Heart right ventricle (tissue), 16 donors: ENCODE results near the gene STK36. TPM values are rescaled to one million over a fixed set of nuclear protein-coding genes. Genes with fewer than 3 reads are reported as not detected.
A peak's percentile ranks its signal among the peaks of the same experiment; 100 is the strongest.

ENCODE experiments used
- ATAC-seq, 8 donors: fragments of 200-7000 bp; cut with Tn5 transposase; one replicate each; pipeline ENCODE4 v1.9.1; 2020; ENCODE audit warnings: mild to moderate bottlenecking in 8 of 8, moderate library complexity in 8 of 8, moderate number of reproducible peaks in 1 of 8
- DNase-seq, 2 donors: peaks; one replicate each; pipeline ENCODE4 v3.0.0-alpha.2; 2020
- H3K27ac ChIP-seq, 10 donors: fragments of 200-600 bp; sonication (generic) in 2 of 10; one replicate each; pipeline versions ENCODE4 v1.5.0 to v1.8.0; 2020 to 2022; ENCODE audit warnings: mild to moderate bottlenecking in 3 of 10
- H3K27me3 ChIP-seq, 7 donors: fragments of 200-600 bp; one replicate each; pipeline ENCODE4 v1.8.0; 2021 to 2022; ENCODE audit warnings: mild to moderate bottlenecking in 2 of 7
- H3K36me3 ChIP-seq, 9 donors: fragments of 200-600 bp; sonication (generic) in 1 of 9; one replicate each; pipeline versions ENCODE4 v1.5.0 to v1.8.0; 2020 to 2022; ENCODE audit warnings: mild to moderate bottlenecking in 2 of 9
- H3K4me1 ChIP-seq, 9 donors: fragments of 200-600 bp; sonication (generic) in 1 of 9; one replicate each; pipeline versions ENCODE4 v1.5.0 to v1.8.0; 2020 to 2022; ENCODE audit warnings: mild to moderate bottlenecking in 4 of 9
- H3K4me3 ChIP-seq, 10 donors: fragments of 200-600 bp; sonication (generic) in 2 of 10; one replicate each; pipeline versions ENCODE4 v1.5.0 to v1.8.0; 2020 to 2022; ENCODE audit warnings: mild to moderate bottlenecking in 7 of 10, moderate library complexity in 2 of 10
- H3K9me3 ChIP-seq, 11 donors: fragments of 200-600 bp in 10 of 11; sonication (generic) in 2 of 11; one replicate each; pipeline versions ENCODE4 v1.5.0 to v1.8.0; 2013 to 2022; ENCODE audit warnings: mild to moderate bottlenecking in 2 of 11, control low read depth in 1 of 11, moderate library complexity in 1 of 11
- CTCF ChIP-seq, 9 donors: fragments of 200-600 bp; sonication (generic) in 2 of 9; IDR thresholded peaks; one replicate each; pipeline versions ENCODE4 v1.5.0 to v1.8.0; 2021 to 2022; ENCODE audit warnings: antibody characterized with exemption in 9 of 9, mild to moderate bottlenecking in 5 of 9, moderate library complexity in 1 of 9
- WGBS, 2 donors: extraction: QIAGEN DNeasy Blood & Tissue Kit; methylation state at CpG; one replicate each; pipeline ENCODE4 v1.1.7; 2013; ENCODE audit warnings: inconsistent platforms in 1 of 2; 5-methylcytosine and 5-hydroxymethylcytosine counted together
- intact Hi-C, 10 donors: fragments of 100-400 bp; cut with DNase I; formaldehyde crosslinking; loops; one replicate each; pipeline versions ENCODE4 v1.11.1 to v1.14.2; 2022
- polyA plus RNA-seq, 2 donors: library from polyadenylated mRNA; stranded (reverse); fragments of 200-250 nt; gene quantifications; one replicate each; pipeline ENCODE4 v1.2.3, GENCODE V29; 2013
- total RNA-seq, 10 donors: library from RNA; stranded (reverse); fragmentation: NEBNext Ultra II Directional in 3 of 10; extraction: Animal tissue kit (Norgen Biotek cat#: 25700) in 3 of 10; gene quantifications; one replicate each; pipeline versions ENCODE4 v1.2.1 to v1.2.4, GENCODE V29; 2021 to 2023
- donor health status: Arrhythmogenic right ventricular cardiomyopathy.
- donor health status: ischemic (EF 13 %, LVEDD 7.1; RV severe dilation, severe dysfunction).
- donor health status: healthy with polysubstance abuse.
- donor health status: DM: no; HTN: yes; CAD: no.
- donor health status: DM: no; HTN: no; CAD: no.
- donor health status: ischemic (EF 25% LVEDD 6.9; RV normal size, moderate dysfunction).
- donor health status: ischemic (EF 25% LVEDD 5.7; RV mildly dilated, moderate dysfunction).
- donor health status: healthy.
- donor health status: DM: yes; HTN: yes; CAD: no.
- donor health status: Ischemic cardiomyopathy.
- donor health status: ischemic (EF 35%, LVEDD 5.7; RV mildly dilated, moderate dysfunction).
- donor health status: nonischemic (EF 11% LVEDD 7.7; RV severe dilation, severe dysfunction).
- donor health status: DM: yes; HTN: yes; CAD: no.
- donor health status: PGD.
- donor health status: ischemic (EF 29% LVEDD 5.4; RV normal size, mild dysfunction).
- donor health status: nonischemic (EF 23%, LVEDD 6.1; RV moderate dilation, normal function).

STK36 gene
- total and polyA plus RNA-seq, 12 donors: 4.2 to 18.8 (median 6.9) TPM

DNA sequence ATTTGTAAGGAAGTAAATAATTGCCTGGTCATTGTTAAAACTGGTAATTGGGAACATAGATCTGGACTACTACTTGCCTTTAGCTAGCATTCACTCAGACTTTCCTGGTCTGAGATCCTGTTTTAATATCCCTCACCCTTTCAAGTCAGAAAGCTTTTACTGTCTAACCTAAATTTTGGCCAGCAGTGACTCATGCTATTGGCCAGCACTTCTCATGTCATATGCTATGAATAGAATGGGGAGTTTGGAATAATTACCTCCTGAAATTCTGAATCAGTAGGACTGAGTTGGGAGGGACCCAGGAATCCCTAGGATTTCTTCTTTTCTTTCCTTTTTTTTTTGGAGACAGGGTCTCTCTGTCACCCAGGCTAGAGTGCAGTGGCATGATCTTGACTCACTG is 19.3 kb downstream of the STK36 start:
- Histone ChIP-seq H3K27me3 (no peaks in the 10 kb centered on the region), H3K27ac (no peak overlapping the region), H3K4me3 (no peak overlapping the region), H3K9me3 (no peaks in the 10 kb centered on the region), H3K36me3 (peaks cover 0 to 75% (median 39%) of the 10 kb centered on the region in 9 donors), H3K4me1 (peaks cover 0 to 11% (median 4%) of the 10 kb centered on the region in 9 donors)
- DNase-seq (no peak), ATAC-seq (peak in 3 of 8 donors; percentile 40 to 61 (median 48))
- TF ChIP-seq CTCF (IDR thresholded peaks at IDR 0.05): no peak
- intact Hi-C loops: no loop called here

DNA sequence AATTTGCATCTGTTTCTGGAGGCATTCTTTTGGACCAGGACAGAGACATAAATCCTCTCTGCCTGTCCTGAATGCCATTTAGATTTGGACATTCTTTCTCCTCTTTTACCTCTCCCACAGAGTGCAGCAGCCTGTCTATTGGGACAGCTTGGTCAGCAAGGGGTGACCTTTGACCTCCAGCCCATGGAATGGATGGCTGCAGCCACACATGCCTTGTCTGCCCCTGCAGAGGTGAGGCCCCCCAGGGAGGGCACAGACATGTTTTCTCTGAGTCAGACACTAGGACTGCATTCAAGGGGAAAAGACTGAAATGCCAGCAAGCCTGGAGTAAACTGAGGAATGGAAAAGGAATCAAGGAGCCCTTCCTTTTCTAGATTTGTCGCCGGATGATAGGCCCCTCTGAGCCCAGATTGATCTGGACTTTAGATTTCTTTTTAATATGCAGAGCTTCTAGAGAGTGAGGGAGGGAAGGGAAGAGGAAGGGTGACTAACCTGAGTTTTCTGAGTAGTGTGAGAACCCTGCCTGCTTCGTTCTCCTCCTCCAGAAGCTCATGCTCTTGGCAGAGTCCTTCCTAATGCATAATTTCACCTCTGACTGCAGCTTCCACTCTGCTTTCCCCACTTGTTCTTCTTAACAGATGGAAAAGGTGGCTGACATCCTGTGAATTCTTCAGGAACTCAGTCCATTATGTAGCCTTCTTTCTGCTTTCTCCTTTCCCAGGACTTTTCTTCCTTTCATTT is 22.7 kb downstream of the STK36 start:
- 87 to 90% methylated on average over 3 of the region's 3 CpGs for WGBS, 2 donors
- H3K4me1 ChIP-seq: peaks cover 0 to 11% (median 0%) of the 10 kb centered on the region in 9 donors
- TF ChIP-seq CTCF (IDR thresholded peaks at IDR 0.05): no peak

GRCh38 chr2:218698885-218699284 is 27.0 kb downstream of the STK36 start:
- Histone ChIP-seq H3K27me3 (no peaks in the 10 kb centered on the region), H3K9me3 (no peaks in the 10 kb centered on the region), H3K36me3 (peaks cover 0 to 61% (median 4%) of the 10 kb centered on the region in 9 donors), H3K4me3 (no peak overlapping the region), H3K4me1 (no peaks in the 10 kb centered on the region), H3K27ac (no peak overlapping the region)
- peak in 1 of 8 donors; percentile 30 for ATAC-seq
- WGBS, 2 donors: 96 to 97% methylated on average over 8 of the region's 8 CpGs
- no peak for DNase-seq
- intact Hi-C loops: no loop called here
- TF ChIP-seq CTCF (IDR thresholded peaks at IDR 0.05): no peak

More for the DNA sequence above, 22.7 kb downstream of the STK36 start:
- H3K36me3 ChIP-seq: peaks cover 0 to 92% (median 31%) of the 10 kb centered on the region in 9 donors
- no peaks in the 10 kb centered on the region for H3K27me3 ChIP-seq
- no peaks in the 10 kb centered on the region for H3K9me3 ChIP-seq
- H3K4me3 ChIP-seq: no peak overlapping the region
- no peak for DNase-seq
- ATAC-seq: no peak
- H3K27ac ChIP-seq: no peak overlapping the region
- intact Hi-C loops: no loop called here

GRCh38 chr2:218701806-218702205 is 29.9 kb downstream of the STK36 start:
- Histone ChIP-seq H3K36me3 (peaks cover 0 to 38% (median 0%) of the 10 kb centered on the region in 9 donors), H3K27me3 (no peaks in the 10 kb centered on the region), H3K4me3 (no peak overlapping the region), H3K9me3 (no peaks in the 10 kb centered on the region), H3K4me1 (no peaks in the 10 kb centered on the region), H3K27ac (no peak overlapping the region)
- ATAC-seq (peak in 1 of 8 donors; percentile 41), DNase-seq (no peak)
- no peak for TF ChIP-seq CTCF (IDR thresholded peaks at IDR 0.05)
- WGBS, 2 donors: 86 to 96% methylated on average over 2 of the region's 2 CpGs
- intact Hi-C loops: no loop called here
